ENCODE measurements around the gene OR8H2. TPM values are rescaled to one million over a fixed set of nuclear protein-coding genes. Genes with fewer than 3 reads are reported as not detected.
"Not testable (repeated sequence)": the region's sequence is repeated elsewhere in the genome, so short reads cannot be mapped to it uniquely, and the experiment has no call there.

The OR8H2 gene
- total RNA-seq, 6 experiments from 2014 or later, result not detected

- H3K36me3 Mint-ChIP-seq (ENCODE audit: low read depth), result no peaks in the 10 kb centered on the region
- no peaks in the 10 kb centered on the region for H3K4me1 Mint-ChIP-seq (ENCODE audit: low read depth)
- no peak within 1 kb of the TSS for H3K4me3 Mint-ChIP-seq
- H3K27me3 Mint-ChIP-seq (ENCODE audit: insufficient read depth), result no peaks in the 10 kb centered on the region; the same call in 1 of the 2 replicates
- H3K9me3 Mint-ChIP-seq, result peaks cover 18% of the 10 kb centered on the region
- TF ChIP-seq CTCF (IDR thresholded peaks at IDR 0.05), result no peak
- no peak for DNase-seq
- H3K27ac Mint-ChIP-seq, result no peak within 1 kb of the TSS
Observed at GRCh38 chr11:56122073-56122472, 18.6 kb downstream of the OR8H2 start, which contains the start of gene OR8H3. TSS of gene OR8H3 (plus strand) at chr11:56122373. CDS start at chr11:56122373, 0 bp downstream.

GRCh38 chr11:56140151-56140661 lies 36.7 kb downstream of the OR8H2 start, which contains the start of gene OR8J3:
TSS of gene OR8J3 (minus strand) at chr11:56140201. CDS start at chr11:56137718, 2,483 bp downstream.
- no peak within 1 kb of the TSS for H3K27ac Mint-ChIP-seq

GRCh38 chr11:56143681-56144080 lies 40.2 kb downstream of the OR8H2 start:
- peaks cover 33% of the 10 kb centered on the region for H3K9me3 Mint-ChIP-seq
- not testable (repeated sequence) for H3K4me1 Mint-ChIP-seq (ENCODE audit: low read depth); DNase-seq; H3K36me3 Mint-ChIP-seq (ENCODE audit: low read depth); H3K4me3 Mint-ChIP-seq; H3K27me3 Mint-ChIP-seq (ENCODE audit: insufficient read depth); H3K27ac Mint-ChIP-seq

More at GRCh38 chr11:56140151-56140661, 36.7 kb downstream of the OR8H2 start, which contains the start of gene OR8J3:
- DNase-seq, result no peak
- no peaks in the 10 kb centered on the region for H3K4me1 Mint-ChIP-seq (ENCODE audit: low read depth)
- no peak for TF ChIP-seq CTCF (IDR thresholded peaks at IDR 0.05)
- H3K36me3 Mint-ChIP-seq (ENCODE audit: low read depth), result peaks cover 3% of the 10 kb centered on the region; the same call in 1 of the 2 replicates
- peaks cover 36% of the 10 kb centered on the region for H3K9me3 Mint-ChIP-seq
- no peak within 1 kb of the TSS for H3K4me3 Mint-ChIP-seq
- H3K27me3 Mint-ChIP-seq (ENCODE audit: insufficient read depth), result no peaks in the 10 kb centered on the region; the same call in 1 of the 2 replicates

GRCh38 chr11:56151376-56151775 lies 47.9 kb downstream of the OR8H2 start:
- Mint-ChIP-seq H3K4me1 (ENCODE audit: low read depth) (no peaks in the 10 kb centered on the region), H3K9me3 (peaks cover 42% of the 10 kb centered on the region), H3K27me3 (ENCODE audit: insufficient read depth) (no peaks in the 10 kb centered on the region; the same call in 1 of the 2 replicates), H3K27ac (no peak overlapping the region), H3K4me3 (no peak overlapping the region), H3K36me3 (ENCODE audit: low read depth) (no peaks in the 10 kb centered on the region)
- no peak for TF ChIP-seq CTCF (IDR thresholded peaks at IDR 0.05)
- DNase-seq, result no peak

- no peak for TF ChIP-seq CTCF (IDR thresholded peaks at IDR 0.05)
- H3K36me3 Mint-ChIP-seq (ENCODE audit: low read depth), result no peaks in the 10 kb centered on the region
- peaks cover 48% of the 10 kb centered on the region for H3K9me3 Mint-ChIP-seq
- no peak for DNase-seq
- H3K4me1 Mint-ChIP-seq (ENCODE audit: low read depth), result no peaks in the 10 kb centered on the region
- H3K27me3 Mint-ChIP-seq (ENCODE audit: insufficient read depth), result no peaks in the 10 kb centered on the region; the same call in 1 of the 2 replicates
- no peak overlapping the region for H3K4me3 Mint-ChIP-seq
- no peak overlapping the region for H3K27ac Mint-ChIP-seq
Observed at GRCh38 chr11:56152333-56152732, 48.8 kb downstream of the OR8H2 start.

Other genes starting within 250 kb of the OR8H2 start
- gene TRIM51, start 220.4 kb upstream of the OR8H2 start, total RNA-seq (2021; fragmentation: NEBNext Ultra II Directional; extraction: Animal tissue kit (Norgen Biotek cat#: 25700)), result not detected
- not detected for gene OR5W2, start 189.1 kb upstream of the OR8H2 start, total RNA-seq (2021; fragmentation: NEBNext Ultra II Directional; extraction: Animal tissue kit (Norgen Biotek cat#: 25700))
- gene OR5I1, start 167.3 kb upstream of the OR8H2 start, total RNA-seq (2021; fragmentation: NEBNext Ultra II Directional; extraction: Animal tissue kit (Norgen Biotek cat#: 25700)), result not detected
- gene OR10AG1, start 133.7 kb upstream of the OR8H2 start, total RNA-seq (2021; fragmentation: NEBNext Ultra II Directional; extraction: Animal tissue kit (Norgen Biotek cat#: 25700)), result not detected
- gene OR5F1, start 109.1 kb upstream of the OR8H2 start, total RNA-seq (2021; fragmentation: NEBNext Ultra II Directional; extraction: Animal tissue kit (Norgen Biotek cat#: 25700)), result not detected
- not detected for gene OR5AS1, start 76.0 kb upstream of the OR8H2 start, total RNA-seq (2021; fragmentation: NEBNext Ultra II Directional; extraction: Animal tissue kit (Norgen Biotek cat#: 25700))
- not detected for gene OR8I2, start 10.4 kb upstream of the OR8H2 start, total RNA-seq (2021; fragmentation: NEBNext Ultra II Directional; extraction: Animal tissue kit (Norgen Biotek cat#: 25700))
- gene OR8H3, start 18.7 kb downstream of the OR8H2 start, total RNA-seq (2021; fragmentation: NEBNext Ultra II Directional; extraction: Animal tissue kit (Norgen Biotek cat#: 25700)), result not detected
- not detected for gene OR8J3, start 36.5 kb downstream of the OR8H2 start, total RNA-seq (2021; fragmentation: NEBNext Ultra II Directional; extraction: Animal tissue kit (Norgen Biotek cat#: 25700))
- not detected for gene OR8K5, start 56.6 kb downstream of the OR8H2 start, total RNA-seq (2021; fragmentation: NEBNext Ultra II Directional; extraction: Animal tissue kit (Norgen Biotek cat#: 25700))
- not detected for gene OR5J2, start 72.9 kb downstream of the OR8H2 start, total RNA-seq (2021; fragmentation: NEBNext Ultra II Directional; extraction: Animal tissue kit (Norgen Biotek cat#: 25700))
- gene OR5T2, start 130.6 kb downstream of the OR8H2 start, total RNA-seq (2021; fragmentation: NEBNext Ultra II Directional; extraction: Animal tissue kit (Norgen Biotek cat#: 25700)), result not detected
- not detected for gene OR5T3, start 148.6 kb downstream of the OR8H2 start, total RNA-seq (2021; fragmentation: NEBNext Ultra II Directional; extraction: Animal tissue kit (Norgen Biotek cat#: 25700))
- gene OR5T1, start 170.5 kb downstream of the OR8H2 start, total RNA-seq (2021; fragmentation: NEBNext Ultra II Directional; extraction: Animal tissue kit (Norgen Biotek cat#: 25700)), result not detected
- gene OR8H1, start 188.6 kb downstream of the OR8H2 start, total RNA-seq (2021; fragmentation: NEBNext Ultra II Directional; extraction: Animal tissue kit (Norgen Biotek cat#: 25700)), result not detected
- not detected for gene OR8K3, start 211.5 kb downstream of the OR8H2 start, total RNA-seq (2021; fragmentation: NEBNext Ultra II Directional; extraction: Animal tissue kit (Norgen Biotek cat#: 25700))
- not detected for gene OR8K1, start 242.4 kb downstream of the OR8H2 start, total RNA-seq (2021; fragmentation: NEBNext Ultra II Directional; extraction: Animal tissue kit (Norgen Biotek cat#: 25700))